ENCODE measurements around the gene FOXK1.

The FOXK1 gene

DNA sequence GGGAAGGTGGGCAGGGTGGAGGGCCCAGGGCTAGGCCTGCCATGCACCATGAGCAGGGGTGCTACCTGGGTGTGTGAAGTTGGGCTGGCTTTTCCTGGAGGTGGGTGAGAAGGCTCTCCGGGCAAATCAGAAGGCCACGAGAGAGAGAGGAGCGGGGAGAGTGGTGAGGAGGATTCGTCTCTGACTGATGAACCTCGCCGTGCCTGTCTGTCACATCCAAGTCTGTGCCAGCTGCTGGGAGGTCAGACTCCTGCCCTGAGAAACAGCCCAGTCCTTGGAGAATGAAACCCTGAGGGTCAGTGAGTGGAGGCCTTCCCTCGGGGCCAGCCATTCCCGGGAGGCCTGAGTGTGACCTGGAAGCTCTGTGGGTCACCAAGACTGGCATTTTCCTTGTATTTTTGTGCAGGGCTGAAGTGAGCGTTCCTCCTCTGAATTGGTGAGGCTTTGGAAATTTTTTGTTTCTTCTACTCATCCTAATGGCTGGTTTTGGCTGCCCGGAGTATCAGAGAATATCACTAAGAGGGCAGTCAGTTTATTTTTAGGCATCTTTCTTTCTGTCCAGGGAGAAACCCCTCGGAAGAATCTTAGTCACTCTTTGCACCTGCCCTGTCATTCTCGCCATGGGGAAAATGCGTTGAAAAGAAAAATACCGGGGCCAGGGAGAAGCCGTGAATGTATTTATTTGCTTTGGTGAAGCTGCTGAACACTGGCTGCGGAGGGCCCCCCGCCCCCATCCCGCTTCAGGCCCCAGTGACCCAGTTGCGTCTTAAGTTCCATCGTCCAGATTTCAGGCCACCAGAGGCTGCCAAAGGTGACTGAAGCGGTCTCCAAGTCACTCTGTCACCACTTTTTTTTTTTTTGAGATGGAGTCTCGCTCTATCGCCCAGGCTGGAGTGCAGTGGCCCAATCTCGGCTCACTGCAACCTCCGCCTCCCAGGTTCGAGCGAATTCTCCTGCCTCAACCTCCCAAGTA, 86.8 kb downstream of the FOXK1 start:
- DNase-seq, result no peak

DNA sequence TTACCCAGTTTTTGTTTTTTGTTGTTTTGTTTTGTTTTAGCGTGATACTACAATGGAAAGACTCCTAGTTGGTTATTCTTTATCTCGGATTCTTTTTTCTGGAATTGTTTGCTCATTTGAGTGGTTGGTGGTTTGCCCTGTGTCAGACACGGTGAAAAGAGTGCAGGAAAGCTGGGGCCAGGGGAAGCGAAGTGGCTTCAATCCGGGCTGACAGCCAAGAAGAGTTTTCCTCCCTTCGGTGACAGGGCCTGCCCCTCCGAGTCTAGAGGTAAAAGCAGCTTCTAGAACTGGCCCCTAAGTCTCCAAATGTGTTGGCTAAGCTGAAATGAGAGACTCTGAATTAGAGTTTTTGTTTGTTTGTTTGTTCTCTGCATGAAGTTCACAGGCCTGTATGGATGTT, 87.7 kb downstream of the FOXK1 start:
- peak; percentile 69 for DNase-seq

DNA sequence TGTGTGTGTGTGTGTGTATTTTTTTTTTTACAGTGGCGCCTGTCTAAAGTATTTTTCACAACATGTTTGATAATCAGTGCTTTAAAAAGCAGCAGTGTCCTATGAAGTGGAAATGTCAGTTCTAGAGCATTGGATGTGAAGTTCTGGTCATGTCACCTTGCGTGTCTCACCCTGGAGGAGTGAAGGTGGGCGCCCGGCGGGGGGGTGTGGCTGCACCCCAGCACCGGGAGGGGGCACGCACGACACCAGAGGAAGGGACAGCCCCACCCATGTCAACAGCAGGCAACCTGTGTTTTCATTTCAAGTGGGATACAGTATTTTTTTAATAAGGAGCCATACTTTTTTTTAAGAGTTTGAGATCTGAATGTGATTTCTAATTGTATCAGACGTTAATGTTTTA, 88.8 kb downstream of the FOXK1 start:
- no peak for DNase-seq

DNA sequence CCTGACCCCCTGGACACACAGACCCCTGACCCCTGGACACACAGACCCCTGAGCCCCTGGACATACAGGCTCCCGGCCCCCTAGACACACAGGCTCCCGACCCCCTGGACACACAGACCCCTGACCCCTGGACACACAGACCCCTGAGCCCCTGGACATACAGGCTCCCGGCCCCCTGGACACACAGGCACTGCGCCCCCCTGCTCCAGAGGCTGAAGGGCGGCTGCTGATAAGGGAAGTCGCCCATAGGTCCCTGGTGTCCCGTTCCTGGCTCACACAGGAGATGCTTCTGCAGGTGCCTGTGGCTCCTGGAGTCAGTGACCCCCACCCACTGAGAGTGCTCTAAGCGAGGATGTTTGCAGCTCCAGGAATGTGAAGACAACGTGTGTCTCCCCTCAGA, 89.6 kb downstream of the FOXK1 start:
- DNase-seq, result no peak

DNA sequence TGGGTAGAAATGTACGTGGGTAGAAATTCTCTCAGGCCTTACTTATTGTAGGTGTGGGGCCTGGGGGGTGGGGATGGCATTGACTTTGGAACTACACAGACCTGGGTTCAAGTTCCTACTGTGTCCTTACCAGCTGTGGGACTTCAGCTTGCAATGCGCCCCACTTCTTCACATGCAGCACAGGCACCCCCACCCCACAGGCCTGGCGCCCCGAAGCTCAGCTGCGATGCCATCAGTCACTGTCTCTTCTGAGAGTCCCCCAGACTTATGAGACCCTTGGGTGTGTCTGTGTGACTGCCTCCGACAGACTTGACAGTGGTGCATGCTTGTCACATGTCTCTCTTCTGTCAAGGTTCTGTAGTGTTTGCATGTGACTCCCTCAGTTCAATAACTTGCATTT, 90.2 kb downstream of the FOXK1 start:
- no peak for DNase-seq

DNA sequence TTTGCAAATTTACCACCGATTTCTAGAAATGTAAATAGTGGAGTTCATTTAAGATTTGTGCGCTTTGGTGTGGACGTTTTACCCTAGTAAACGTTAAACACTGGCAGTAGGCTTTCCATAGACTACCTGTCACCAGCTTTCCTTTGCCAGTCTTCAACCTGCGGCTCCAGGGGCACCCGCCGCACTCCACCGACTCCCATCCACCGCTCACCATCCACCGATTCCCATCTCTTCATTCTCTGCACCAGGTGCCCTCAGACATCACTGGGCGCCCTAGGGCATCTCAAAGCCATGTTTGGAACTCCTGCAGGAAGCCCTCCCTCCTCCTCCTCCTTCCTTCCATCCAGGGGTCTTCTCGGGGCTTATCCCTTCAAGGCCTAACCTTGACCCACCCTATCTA, 91.9 kb downstream of the FOXK1 start:
- no peak for DNase-seq

DNA sequence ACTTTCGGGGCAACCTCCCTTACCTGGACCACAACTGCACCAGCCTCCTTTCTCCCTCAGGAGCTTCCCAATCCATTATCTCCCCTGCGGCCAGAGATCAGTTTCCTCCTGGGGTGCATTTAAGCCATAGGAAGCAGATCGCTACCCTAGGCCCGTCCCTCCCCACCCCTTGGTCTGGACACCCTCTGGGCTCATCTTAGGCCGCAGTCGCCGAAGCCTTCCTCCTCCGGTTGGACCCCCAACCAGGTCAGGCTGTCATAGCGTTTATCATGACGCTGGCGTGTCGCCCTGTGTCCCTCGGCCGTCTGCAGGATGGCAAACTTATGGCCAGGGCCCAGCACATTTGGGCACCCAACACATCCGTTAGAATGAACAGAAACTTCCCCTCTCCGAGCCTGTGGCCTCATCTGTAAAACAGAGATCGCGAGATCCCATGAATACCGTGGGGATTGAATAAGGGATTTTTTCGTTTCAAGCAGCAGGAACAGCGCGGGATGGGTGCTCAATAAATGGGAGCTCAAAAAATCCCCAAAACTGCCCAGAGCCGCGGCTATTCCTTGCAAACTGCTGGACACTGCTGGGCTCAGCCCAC, 92.7 kb downstream of the FOXK1 start:
- no peak for DNase-seq

DNA sequence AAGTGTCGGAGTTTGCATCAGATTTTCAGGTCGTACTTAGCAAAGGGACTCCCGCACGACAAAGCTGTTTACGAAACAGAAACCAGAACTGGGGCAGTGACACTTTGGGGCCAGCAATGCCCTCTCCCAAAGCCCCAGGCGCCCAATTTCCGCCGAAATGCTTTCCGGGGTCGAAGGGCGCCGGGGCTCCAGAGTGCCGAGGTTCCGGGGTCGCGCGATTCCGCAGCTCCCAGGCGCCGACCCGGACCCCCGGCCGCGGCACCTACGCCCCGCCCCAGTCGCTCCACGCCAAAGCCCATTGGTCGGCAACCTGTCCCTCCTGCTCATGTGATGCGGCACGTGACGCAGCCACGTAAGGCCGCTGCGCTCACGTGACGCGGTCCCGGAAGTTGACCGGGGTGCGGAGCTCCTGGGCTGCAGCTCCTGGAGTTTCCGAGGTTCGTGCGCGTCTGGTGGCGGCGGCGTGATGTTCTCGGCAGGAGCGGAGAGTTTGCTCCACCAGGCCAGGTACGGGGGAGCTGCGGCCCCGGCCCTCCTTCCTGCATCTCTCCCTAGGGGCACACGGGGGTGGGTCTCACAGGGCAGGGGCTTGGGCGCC, 93.3 kb downstream of the FOXK1 start, which contains the start of gene AP5Z1:
Gene AP5Z1 (plus strand): TSS at position 374 of the 598 bp plus-strand sequence. CDS start 93 bp downstream, at position 467.
- peak; percentile 94 for DNase-seq

DNA sequence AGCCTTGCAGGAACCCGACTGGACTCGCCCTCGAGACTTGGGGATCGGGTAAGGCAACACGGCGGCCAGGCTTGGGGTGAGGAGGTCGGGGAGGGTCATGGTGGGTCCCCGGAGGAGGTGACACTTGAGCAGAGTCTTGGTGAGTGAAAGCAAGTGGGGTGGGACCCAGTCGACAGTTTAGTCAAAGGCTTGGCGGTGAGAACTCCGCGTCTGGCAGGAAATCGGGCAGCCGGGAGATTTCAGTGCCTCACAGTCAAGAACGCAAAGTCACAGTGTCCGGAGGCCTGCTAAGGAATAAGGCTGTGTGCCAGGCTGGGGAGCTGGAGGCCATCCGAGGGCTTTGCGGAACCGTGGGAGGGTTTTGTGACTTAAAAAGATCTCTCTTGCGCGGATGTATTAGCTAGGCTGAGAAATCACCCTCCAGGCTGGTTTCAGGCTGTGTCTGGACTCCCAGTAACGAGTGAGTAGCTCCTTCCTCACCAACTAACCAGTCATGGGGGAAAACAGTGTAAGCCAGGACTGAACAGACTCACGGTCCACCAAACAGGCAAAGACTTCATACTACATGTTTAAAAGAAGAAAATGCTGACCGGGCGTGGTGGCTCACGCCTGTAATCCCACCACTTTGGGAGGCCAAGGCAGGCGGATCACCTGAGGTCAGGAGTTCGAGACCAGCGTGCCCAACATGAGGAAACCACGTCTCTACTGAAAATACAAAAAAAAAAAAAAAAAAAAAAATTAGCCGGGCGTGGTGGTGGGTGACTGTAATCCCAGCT, 93.9 kb downstream of the FOXK1 start:
- DNase-seq, result no peak

DNA sequence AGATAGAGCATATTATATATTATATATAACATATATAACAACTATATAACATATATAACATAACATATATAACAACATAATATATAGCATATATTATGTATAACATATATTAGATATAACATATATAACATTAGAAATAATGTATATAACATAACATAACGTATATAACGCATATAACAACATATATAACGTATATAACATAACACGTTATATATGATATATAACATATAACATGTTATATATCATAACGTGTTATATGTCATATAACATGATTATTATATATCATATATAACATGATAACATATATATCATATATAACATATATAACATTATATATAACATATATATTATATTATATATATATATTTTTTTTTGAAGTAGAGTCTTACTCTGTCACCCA, 97.0 kb downstream of the FOXK1 start:
- DNase-seq, result no peak

DNA sequence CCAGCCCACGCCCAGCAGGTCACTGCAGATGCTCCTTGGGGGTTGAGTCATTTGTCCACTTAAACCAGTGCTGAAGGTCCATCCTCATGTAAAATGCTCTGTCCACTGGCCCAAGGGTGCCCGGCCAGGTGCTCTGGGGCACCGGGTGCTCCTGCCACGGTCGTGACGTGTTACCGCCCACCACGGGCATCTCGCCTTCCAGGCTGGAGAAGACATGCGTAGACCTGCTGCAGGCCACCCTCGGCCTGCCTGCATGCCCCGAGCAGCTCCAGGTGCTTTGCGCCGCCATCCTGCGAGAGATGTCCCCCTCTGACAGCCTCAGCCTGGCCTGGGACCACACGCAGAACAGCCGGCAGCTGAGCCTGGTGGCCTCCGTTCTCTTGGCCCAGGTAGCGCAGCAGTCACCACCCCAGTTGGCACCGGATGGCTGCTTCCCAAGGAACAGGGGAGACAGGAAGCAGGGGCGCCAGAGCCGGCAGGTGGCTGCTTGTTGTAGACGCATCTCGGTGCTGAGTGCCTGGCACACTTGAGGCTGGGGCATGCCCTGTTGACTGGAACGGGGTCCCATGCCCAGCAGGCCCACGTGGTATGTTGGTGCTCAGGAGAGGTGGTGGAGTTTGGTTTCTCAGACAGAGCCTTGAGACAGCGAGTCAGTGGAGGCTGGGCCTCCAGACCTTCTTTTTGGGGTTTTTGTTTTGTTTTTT, 99.4 kb downstream of the FOXK1 start:
- no peak for DNase-seq

DNA sequence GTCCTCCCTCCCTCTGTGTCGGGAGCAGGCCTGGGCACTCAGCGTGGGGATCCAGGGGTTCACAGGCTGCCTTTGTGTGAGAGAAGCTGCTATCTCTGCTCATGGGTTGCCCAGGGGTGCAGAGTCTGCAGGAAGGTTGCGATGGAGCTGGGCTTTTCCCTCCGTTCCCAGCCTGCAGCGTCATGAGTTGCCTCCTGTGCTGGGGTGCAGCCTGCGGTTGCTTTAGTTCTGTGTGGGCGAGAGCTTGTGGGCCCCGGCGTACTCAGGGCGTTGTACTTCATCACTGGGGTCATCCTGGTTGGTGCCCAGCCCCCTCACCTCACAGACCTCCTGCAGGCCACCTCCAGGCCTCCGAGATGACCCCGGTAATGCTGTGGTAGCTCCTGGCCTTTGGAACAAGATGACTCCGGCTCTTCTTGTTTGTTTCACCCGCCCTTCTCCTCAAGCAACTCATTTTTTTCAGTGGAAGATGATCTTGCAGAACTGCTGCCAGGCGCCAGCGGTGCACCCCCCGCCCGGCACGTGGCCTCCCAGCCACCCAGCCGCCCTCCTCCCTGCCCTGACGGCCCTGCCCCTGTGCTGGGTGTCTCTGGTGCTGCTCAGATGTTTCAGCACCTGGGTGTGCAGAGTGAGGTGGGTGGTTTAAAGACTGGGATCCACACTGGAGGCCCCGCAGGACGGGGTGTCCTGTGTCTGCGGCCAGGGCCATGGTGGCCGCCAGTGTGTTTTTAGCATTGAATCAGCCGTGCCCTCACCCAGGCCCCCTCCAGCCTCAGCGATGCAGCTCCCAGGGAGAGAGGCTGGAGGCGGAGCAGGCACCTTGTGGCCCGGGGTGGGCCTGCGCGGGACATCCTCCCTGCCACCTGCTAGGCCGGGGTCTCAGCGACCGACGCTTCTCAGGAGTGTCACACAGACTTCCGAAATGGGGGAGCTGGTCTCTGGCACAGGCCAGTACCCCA, 100.5 kb downstream of the FOXK1 start:
- DNase-seq, result no peak

DNA sequence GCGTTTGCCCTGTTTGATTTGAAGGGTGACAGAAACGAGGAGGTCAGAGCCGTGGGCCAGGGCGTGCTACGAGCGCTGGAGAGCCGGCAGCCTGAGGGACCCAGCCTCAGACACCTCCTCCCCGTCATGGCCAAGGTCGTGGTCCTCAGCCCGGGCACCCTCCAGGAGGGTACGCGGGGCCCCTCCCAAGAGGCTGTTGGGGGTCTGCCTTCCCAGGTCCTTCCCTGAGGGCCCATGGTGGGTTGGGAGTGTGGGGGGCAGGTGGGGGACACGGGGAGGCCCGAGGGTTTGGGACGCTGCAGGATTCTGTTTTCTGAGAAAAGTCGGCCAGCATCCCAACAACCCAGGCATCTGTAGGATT, 101.2 kb downstream of the FOXK1 start:
- DNase-seq, result no peak

DNA sequence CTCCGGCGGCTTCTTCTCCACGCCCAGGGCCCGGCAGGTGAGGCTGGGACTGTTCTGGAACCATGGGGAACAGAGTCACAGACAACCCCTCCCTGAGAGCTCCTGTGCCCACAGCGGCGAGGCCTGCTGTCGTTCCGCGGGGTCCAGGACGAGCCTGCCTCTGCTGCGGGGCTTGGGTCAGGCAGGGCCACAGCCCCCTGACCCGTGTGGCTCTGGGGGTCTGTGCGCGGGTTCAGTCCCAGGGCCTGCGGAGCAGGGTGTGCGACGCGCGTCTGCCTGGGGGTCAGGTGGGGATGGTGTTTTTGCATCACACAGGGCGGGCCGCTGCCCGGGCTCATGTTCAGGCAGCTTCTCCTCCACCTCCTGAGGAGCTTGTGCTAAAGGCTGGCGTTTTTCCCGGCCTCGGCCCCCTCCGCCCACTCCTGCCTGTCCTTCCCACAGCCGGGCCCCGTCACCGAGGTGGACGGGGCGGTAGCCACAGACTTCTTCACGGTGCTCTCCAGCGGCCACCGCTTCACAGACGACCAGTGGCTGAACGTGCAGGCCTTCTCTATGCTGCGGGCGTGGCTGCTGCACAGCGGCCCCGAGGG, 101.8 kb downstream of the FOXK1 start:
- DNase-seq, result no peak

DNA sequence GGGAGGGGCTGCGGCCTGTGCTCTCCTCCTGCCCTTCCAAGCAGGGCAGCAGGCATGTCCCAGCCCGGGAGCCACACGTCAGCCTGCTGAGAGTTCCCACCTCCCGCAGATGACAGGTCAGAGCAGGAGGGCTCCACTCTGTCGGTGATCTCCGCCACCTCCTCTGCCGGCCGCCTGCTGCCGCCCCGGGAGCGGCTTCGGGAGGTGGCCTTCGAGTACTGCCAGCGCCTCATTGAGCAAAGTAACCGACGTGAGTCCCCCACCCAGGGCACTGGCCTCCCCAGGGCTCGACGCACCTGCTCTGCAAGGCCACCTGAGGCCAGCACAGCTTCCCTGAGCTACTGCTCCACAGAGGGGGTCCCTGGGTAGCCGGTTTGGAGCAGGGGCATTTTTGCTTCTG, 102.7 kb downstream of the FOXK1 start:
- no peak for DNase-seq

DNA sequence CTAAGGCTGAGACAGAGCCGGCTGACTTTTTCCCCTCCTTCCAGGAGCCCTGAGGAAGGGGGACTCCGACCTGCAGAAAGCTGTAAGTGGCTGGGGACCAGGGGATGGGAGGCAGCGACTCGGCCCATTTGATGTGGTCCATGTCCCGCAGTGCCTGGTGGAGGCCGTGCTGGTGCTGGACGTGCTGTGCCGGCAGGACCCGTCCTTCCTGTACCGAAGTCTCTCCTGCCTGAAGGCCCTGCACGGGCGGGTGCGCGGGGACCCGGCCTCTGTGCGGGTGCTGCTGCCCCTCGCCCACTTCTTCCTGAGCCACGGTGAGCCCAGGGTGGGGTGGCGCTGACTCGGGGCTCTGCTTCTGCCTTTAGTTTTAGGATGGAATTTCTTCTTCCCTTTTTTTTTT, 103.3 kb downstream of the FOXK1 start:
- no peak for DNase-seq

DNA sequence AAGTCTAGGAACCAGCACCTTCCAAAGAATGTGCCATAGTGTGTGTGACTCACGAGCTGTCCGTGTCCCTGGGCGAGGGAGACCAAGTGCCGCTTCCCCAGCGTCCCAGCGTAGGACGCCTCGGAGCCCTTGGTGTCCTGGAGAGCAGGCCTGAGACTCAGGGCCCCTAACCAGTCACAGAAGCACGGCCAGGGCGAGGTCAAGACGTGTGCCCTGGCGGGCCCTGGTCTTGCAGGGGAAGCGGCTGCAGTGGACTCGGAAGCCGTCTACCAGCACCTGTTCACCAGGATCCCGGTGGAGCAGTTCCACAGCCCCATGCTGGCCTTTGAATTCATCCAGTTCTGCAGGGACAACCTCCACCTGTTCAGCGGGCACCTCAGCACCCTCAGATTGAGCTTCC, 103.9 kb downstream of the FOXK1 start:
- DNase-seq, result no peak

DNA sequence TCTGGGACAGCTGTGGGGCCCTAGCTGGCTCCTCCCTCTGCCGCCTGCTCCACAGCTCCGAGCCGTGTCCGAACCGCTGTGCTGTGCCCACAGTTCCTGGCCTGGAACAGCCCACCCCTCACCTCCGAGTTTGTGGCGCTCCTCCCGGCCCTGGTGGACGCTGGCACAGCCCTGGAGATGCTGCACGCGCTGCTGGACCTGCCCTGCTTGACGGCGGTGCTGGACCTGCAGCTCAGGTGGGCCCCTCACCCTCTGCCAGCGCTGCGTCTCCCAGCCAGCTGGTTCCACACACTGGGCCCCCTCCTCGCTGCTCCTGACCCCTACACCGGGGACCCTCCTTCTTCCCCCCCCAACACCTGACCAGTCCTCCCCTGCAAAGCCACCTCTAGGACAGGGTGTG, 105.4 kb downstream of the FOXK1 start:
- no peak for DNase-seq

DNA sequence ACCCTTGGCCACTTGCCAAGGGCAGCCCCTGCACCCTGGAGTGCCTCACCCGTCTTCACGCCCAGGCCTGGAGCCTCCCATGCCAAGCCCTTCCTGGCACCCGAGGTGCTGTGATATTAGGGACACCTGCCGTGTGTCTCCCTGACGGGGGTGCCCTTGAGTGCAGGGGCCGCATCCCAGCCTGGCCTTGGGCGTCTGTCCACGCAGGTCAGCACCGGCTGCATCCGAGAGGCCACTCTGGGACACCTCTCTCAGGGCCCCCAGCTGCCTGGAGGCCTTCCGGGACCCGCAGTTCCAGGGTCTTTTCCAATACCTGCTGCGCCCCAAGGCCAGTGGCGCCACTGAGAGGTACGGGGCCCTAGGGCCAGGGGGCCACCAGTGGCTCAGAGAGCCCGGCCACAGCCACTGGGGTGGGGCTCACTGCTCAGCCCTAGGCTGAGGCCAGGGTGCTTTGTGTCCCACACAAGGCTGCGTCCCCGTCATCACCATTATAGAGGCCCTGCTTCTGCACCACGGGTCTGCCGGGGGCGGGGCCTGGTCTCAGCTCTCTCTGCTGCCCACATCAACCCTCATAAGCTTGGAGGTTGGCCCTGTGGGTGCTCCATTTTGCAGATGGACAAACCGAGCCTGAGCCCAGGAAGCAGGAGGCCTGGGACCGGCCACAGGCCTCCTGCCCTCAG, 106.0 kb downstream of the FOXK1 start:
- DNase-seq, result no peak

DNA sequence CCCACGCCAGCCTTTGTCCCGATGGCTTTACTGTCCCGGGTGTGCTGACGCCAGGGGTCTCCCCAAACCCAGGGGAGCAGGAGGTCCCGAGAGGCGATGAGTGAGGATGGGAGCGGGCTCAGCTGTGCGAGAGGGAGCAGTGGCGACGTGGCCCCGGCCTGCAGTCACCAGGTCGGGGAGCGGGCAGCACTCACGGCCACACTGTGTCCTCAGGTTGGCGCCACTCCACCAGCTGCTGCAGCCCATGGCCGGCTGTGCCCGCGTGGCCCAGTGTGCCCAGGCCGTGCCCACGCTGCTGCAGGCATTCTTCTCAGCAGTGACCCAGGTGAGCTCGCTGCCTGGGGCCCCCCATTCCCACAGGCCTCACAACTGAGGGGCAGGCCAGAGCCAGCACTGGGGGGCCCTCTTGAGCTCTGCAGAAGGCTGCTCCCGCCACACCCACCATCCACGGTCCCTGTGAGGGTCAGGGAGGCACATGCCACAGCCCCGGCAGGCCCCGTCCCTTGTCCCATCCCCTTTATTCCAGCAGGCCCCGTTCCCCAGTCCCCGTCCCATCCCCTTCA, 106.6 kb downstream of the FOXK1 start:
- DNase-seq, result no peak

Measured in NCI-H774 (cell line).